ENCODE measurements around the gene SPINK1.
"Not testable (repeated sequence)": the region's sequence is repeated elsewhere in the genome, so short reads cannot be mapped to it uniquely, and the experiment has no call there.

Gene SPINK1

DNA sequence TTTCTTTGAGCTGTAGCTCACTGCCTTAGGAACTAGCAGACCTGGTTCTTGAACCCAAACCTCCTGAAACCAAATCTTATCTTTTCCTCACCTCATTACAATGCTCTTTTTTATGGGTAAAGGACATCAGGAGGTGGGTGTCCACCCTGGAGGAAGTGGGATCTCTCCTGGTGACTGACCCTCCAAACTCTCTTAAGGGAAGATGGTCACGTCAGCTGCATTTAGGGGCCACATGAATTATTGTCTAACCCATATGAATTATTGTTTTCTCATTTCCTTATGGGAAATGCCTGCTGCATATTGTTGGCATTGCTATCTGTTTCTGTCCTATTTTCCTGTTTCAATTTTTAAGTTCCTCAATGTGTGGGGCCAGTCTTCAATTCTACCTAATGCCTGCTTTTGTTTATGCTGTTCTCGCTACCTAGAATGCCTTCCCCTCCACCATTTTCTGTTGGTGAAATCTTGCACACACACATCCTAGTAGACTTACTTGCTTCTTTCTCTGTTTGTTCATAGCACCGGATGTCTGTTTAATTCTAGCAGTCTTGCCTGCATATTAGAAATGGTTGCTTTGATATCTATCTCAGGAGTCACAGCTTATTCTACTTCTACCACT lies 22.0 kb upstream of the SPINK1 start:
- Histone ChIP-seq H3K9ac (ENCODE audit: low read length) (no peak overlapping the region), H3K36me3 (ENCODE audit: control insufficient read depth, insufficient read depth, low read length, severe bottlenecking) (no peaks in the 10 kb centered on the region), H3K9me3 (ENCODE audit: control insufficient read depth, low read length) (no peaks in the 10 kb centered on the region), H3K4me3 (ENCODE audit: low read length) (no peak overlapping the region), H3K27me3 (replicated peaks; ENCODE audit: control insufficient read depth, insufficient read depth, low read length) (peaks cover 29% of the 10 kb centered on the region), H3K4me1 (ENCODE audit: control insufficient read depth, insufficient read depth, low read length) (peaks cover 11% of the 10 kb centered on the region)
- no peak for DNase-seq (ENCODE audit: low read depth)

DNA sequence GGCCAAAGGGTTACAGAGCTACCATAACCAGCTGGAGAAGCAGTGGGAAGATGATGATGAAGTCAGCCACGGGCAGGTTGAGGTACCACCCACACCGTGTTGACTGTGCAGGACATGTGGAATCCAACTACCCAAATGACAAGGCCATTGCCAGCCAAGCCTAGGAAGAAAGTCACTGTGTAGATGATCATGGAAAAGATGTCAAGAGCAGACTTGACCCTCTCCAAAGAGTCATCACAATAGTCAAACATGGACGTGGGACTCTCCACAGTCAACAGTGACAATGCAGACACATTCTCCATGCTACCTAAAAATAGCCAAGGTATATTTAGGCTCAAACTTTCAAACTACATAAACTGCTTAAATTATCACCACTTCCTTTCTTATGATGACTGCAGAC lies 20.9 kb upstream of the SPINK1 start:
- H3K4me1 ChIP-seq (ENCODE audit: control insufficient read depth, insufficient read depth, low read length) = peaks cover 11% of the 10 kb centered on the region
- no peaks in the 10 kb centered on the region for H3K9me3 ChIP-seq (ENCODE audit: control insufficient read depth, low read length)
- peaks cover 32% of the 10 kb centered on the region for H3K27me3 ChIP-seq (replicated peaks; ENCODE audit: control insufficient read depth, insufficient read depth, low read length)
- no peak overlapping the region for H3K9ac ChIP-seq (ENCODE audit: low read length)
- DNase-seq (ENCODE audit: low read depth) = no peak
- H3K36me3 ChIP-seq (ENCODE audit: control insufficient read depth, insufficient read depth, low read length, severe bottlenecking) = no peaks in the 10 kb centered on the region
- H3K4me3 ChIP-seq (ENCODE audit: low read length) = no peak overlapping the region

- Histone ChIP-seq H3K27me3 (replicated peaks; ENCODE audit: control insufficient read depth, insufficient read depth, low read length) (peaks cover 37% of the 10 kb centered on the region), H3K9me3 (ENCODE audit: control insufficient read depth, low read length) (no peaks in the 10 kb centered on the region), H3K9ac (ENCODE audit: low read length) (no peak overlapping the region), H3K36me3 (ENCODE audit: control insufficient read depth, insufficient read depth, low read length, severe bottlenecking) (no peaks in the 10 kb centered on the region), H3K4me1 (ENCODE audit: control insufficient read depth, insufficient read depth, low read length) (peaks cover 11% of the 10 kb centered on the region), H3K4me3 (ENCODE audit: low read length) (no peak overlapping the region)
- DNase-seq (ENCODE audit: low read depth) = no peak
Observed at GRCh38 chr5:147851578-147851977, 20.1 kb upstream of the SPINK1 start.

- Histone ChIP-seq H3K9ac (ENCODE audit: low read length) (no peak overlapping the region), H3K4me1 (ENCODE audit: control insufficient read depth, insufficient read depth, low read length) (no peaks in the 10 kb centered on the region), H3K27me3 (replicated peaks; ENCODE audit: control insufficient read depth, insufficient read depth, low read length) (peaks cover 40% of the 10 kb centered on the region), H3K36me3 (ENCODE audit: control insufficient read depth, insufficient read depth, low read length, severe bottlenecking) (no peaks in the 10 kb centered on the region), H3K4me3 (ENCODE audit: low read length) (no peak overlapping the region), H3K9me3 (ENCODE audit: control insufficient read depth, low read length) (no peaks in the 10 kb centered on the region)
- DNase-seq (ENCODE audit: low read depth) = no peak
Observed at GRCh38 chr5:147849226-147849625, 17.8 kb upstream of the SPINK1 start.

GRCh38 chr5:147845618-147846017 lies 14.1 kb upstream of the SPINK1 start:
- H3K27me3 ChIP-seq (replicated peaks; ENCODE audit: control insufficient read depth, insufficient read depth, low read length) = peaks cover 41% of the 10 kb centered on the region
- no peaks in the 10 kb centered on the region for H3K9me3 ChIP-seq (ENCODE audit: control insufficient read depth, low read length)
- no peaks in the 10 kb centered on the region for H3K4me1 ChIP-seq (ENCODE audit: control insufficient read depth, insufficient read depth, low read length)
- no peak overlapping the region for H3K9ac ChIP-seq (ENCODE audit: low read length)
- DNase-seq (ENCODE audit: low read depth) = no peak
- no peaks in the 10 kb centered on the region for H3K36me3 ChIP-seq (ENCODE audit: control insufficient read depth, insufficient read depth, low read length, severe bottlenecking)
- H3K4me3 ChIP-seq (ENCODE audit: low read length) = no peak overlapping the region

GRCh38 chr5:147844846-147845245 lies 13.4 kb upstream of the SPINK1 start:
- Histone ChIP-seq H3K9me3 (ENCODE audit: control insufficient read depth, low read length) (no peaks in the 10 kb centered on the region), H3K9ac (ENCODE audit: low read length) (no peak overlapping the region), H3K36me3 (ENCODE audit: control insufficient read depth, insufficient read depth, low read length, severe bottlenecking) (no peaks in the 10 kb centered on the region), H3K4me3 (ENCODE audit: low read length) (no peak overlapping the region), H3K27me3 (replicated peaks; ENCODE audit: control insufficient read depth, insufficient read depth, low read length) (peaks cover 39% of the 10 kb centered on the region), H3K4me1 (ENCODE audit: control insufficient read depth, insufficient read depth, low read length) (no peaks in the 10 kb centered on the region)
- DNase-seq (ENCODE audit: low read depth) = no peak

- no peaks in the 10 kb centered on the region for H3K9me3 ChIP-seq (ENCODE audit: control insufficient read depth, low read length)
- no peaks in the 10 kb centered on the region for H3K36me3 ChIP-seq (ENCODE audit: control insufficient read depth, insufficient read depth, low read length, severe bottlenecking)
- H3K27me3 ChIP-seq (replicated peaks; ENCODE audit: control insufficient read depth, insufficient read depth, low read length) = peaks cover 32% of the 10 kb centered on the region
- no peak overlapping the region for H3K9ac ChIP-seq (ENCODE audit: low read length)
- H3K4me1 ChIP-seq (ENCODE audit: control insufficient read depth, insufficient read depth, low read length) = no peaks in the 10 kb centered on the region
- DNase-seq (ENCODE audit: low read depth) = no peak
- H3K4me3 ChIP-seq (ENCODE audit: low read length) = no peak overlapping the region
Observed at GRCh38 chr5:147842869-147843268, 11.4 kb upstream of the SPINK1 start.

DNA sequence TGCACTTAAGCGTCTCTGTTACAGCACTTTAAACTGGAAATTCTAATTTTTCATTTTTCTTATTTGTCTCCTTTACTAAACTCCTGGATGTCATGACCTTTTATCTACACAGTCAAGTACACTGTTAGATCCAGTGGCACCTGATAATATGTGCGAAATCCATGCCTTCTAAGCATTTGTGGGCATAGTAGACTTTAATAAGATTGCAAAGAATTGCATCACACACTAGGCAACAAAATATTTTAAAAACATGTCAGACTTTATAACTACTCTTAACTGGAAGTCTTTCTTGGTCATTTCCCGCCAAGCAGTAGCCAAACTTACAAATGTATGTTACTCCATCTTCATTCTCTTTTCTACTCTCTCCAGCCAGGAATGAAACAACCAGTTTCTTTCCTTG lies 5.0 kb upstream of the SPINK1 start:
- peak; percentile 11 for DNase-seq (ENCODE audit: low read depth)
- no peak overlapping the region for H3K9ac ChIP-seq (ENCODE audit: low read length)
- no peaks in the 10 kb centered on the region for H3K9me3 ChIP-seq (ENCODE audit: control insufficient read depth, low read length)
- no peaks in the 10 kb centered on the region for H3K36me3 ChIP-seq (ENCODE audit: control insufficient read depth, insufficient read depth, low read length, severe bottlenecking)
- no peak overlapping the region for H3K4me3 ChIP-seq (ENCODE audit: low read length)
- H3K4me1 ChIP-seq (ENCODE audit: control insufficient read depth, insufficient read depth, low read length) = no peaks in the 10 kb centered on the region
- H3K27me3 ChIP-seq (replicated peaks; ENCODE audit: control insufficient read depth, insufficient read depth, low read length) = peaks cover 6% of the 10 kb centered on the region

GRCh38 chr5:147835386-147835798 lies 3.9 kb upstream of the SPINK1 start:
- Histone ChIP-seq H3K4me3 (ENCODE audit: low read length) (no peak overlapping the region), H3K9ac (ENCODE audit: low read length) (no peak overlapping the region), H3K4me1 (ENCODE audit: control insufficient read depth, insufficient read depth, low read length) (no peaks in the 10 kb centered on the region), H3K9me3 (ENCODE audit: control insufficient read depth, low read length) (no peaks in the 10 kb centered on the region), H3K27me3 (replicated peaks; ENCODE audit: control insufficient read depth, insufficient read depth, low read length) (peaks cover 6% of the 10 kb centered on the region), H3K36me3 (ENCODE audit: control insufficient read depth, insufficient read depth, low read length, severe bottlenecking) (no peaks in the 10 kb centered on the region)
- DNase-seq (ENCODE audit: low read depth) = peak; percentile 23

DNA sequence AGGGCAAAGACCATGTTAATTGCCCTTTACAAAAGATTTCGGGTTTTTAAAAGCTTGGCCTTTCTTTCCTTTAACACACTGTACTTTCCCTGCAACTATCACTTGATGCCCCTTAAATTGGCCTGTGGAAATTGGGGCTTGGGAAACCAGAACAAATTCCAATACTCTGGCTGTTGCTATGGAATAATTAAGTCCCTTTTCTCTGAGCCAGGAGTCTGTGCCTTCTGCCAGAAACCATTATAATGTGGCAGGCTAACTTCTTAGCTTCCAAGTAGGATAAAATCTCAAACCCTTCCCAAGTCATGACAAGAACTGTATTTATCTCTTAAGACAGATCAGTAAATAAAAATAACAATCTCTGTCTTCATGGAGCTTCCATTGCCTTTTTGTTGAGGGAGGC lies 1.1 kb upstream of the SPINK1 start:
- H3K27me3 ChIP-seq (replicated peaks; ENCODE audit: control insufficient read depth, insufficient read depth, low read length) = peaks cover 13% of the 10 kb centered on the region
- H3K9ac ChIP-seq (ENCODE audit: low read length) = no peak overlapping the region
- no peak for DNase-seq (ENCODE audit: low read depth)
- H3K4me3 ChIP-seq (ENCODE audit: low read length) = no peak overlapping the region
- no peaks in the 10 kb centered on the region for H3K4me1 ChIP-seq (ENCODE audit: control insufficient read depth, insufficient read depth, low read length)
- no peaks in the 10 kb centered on the region for H3K9me3 ChIP-seq (ENCODE audit: control insufficient read depth, low read length)
- H3K36me3 ChIP-seq (ENCODE audit: control insufficient read depth, insufficient read depth, low read length, severe bottlenecking) = no peaks in the 10 kb centered on the region

- no peak overlapping the region for H3K4me3 ChIP-seq (ENCODE audit: low read length)
- H3K36me3 ChIP-seq (ENCODE audit: control insufficient read depth, insufficient read depth, low read length, severe bottlenecking) = no peaks in the 10 kb centered on the region
- no peaks in the 10 kb centered on the region for H3K4me1 ChIP-seq (ENCODE audit: control insufficient read depth, insufficient read depth, low read length)
- DNase-seq (ENCODE audit: low read depth) = peak; percentile 4
- peaks cover 16% of the 10 kb centered on the region for H3K27me3 ChIP-seq (replicated peaks; ENCODE audit: control insufficient read depth, insufficient read depth, low read length)
- H3K9ac ChIP-seq (ENCODE audit: low read length) = no peak overlapping the region
- H3K9me3 ChIP-seq (ENCODE audit: control insufficient read depth, low read length) = no peaks in the 10 kb centered on the region
Observed at GRCh38 chr5:147830035-147830434, 1.4 kb downstream of the SPINK1 start.

GRCh38 chr5:147827017-147827416 lies 4.5 kb downstream of the SPINK1 start:
- not testable (repeated sequence) for DNase-seq (ENCODE audit: low read depth); H3K4me3 ChIP-seq (ENCODE audit: low read length); H3K36me3 ChIP-seq (ENCODE audit: control insufficient read depth, insufficient read depth, low read length, severe bottlenecking); H3K9ac ChIP-seq (ENCODE audit: low read length); H3K4me1 ChIP-seq (ENCODE audit: control insufficient read depth, insufficient read depth, low read length); H3K9me3 ChIP-seq (ENCODE audit: control insufficient read depth, low read length)
- peaks cover 11% of the 10 kb centered on the region for H3K27me3 ChIP-seq (replicated peaks; ENCODE audit: control insufficient read depth, insufficient read depth, low read length)

Data from adipocyte (in vitro differentiated cells).